ENCODE results near the gene EEA1. TPM values are rescaled to one million over a fixed set of nuclear protein-coding genes. Genes with fewer than 3 reads are reported as not detected.

EEA1 gene
- total RNA-seq, 6 experiments from 2014 or later = 40.7 to 45.2 (median 44.1) TPM

GRCh38 chr12:92859650-92860386, 69.3 kb downstream of the EEA1 start:
- H3K27ac Mint-ChIP-seq = no peak overlapping the region
- no peaks in the 10 kb centered on the region for H3K27me3 Mint-ChIP-seq (ENCODE audit: insufficient read depth)
- no peak overlapping the region for H3K4me3 Mint-ChIP-seq
- peaks cover 11% of the 10 kb centered on the region for H3K4me1 Mint-ChIP-seq (ENCODE audit: low read depth)
- peaks cover 40% of the 10 kb centered on the region for H3K36me3 Mint-ChIP-seq (ENCODE audit: low read depth)
- no peaks in the 10 kb centered on the region for H3K9me3 Mint-ChIP-seq
- DNase-seq = no peak
- no peak for TF ChIP-seq CTCF (IDR thresholded peaks at IDR 0.05)

- no peak overlapping the region for H3K27ac Mint-ChIP-seq
- no peak overlapping the region for H3K4me3 Mint-ChIP-seq
- no peak for TF ChIP-seq CTCF (IDR thresholded peaks at IDR 0.05)
- H3K9me3 Mint-ChIP-seq = no peaks in the 10 kb centered on the region
- peaks cover 32% of the 10 kb centered on the region for H3K36me3 Mint-ChIP-seq (ENCODE audit: low read depth)
- no peak for DNase-seq
- peaks cover 11% of the 10 kb centered on the region for H3K4me1 Mint-ChIP-seq (ENCODE audit: low read depth)
- H3K27me3 Mint-ChIP-seq (ENCODE audit: insufficient read depth) = no peaks in the 10 kb centered on the region
Measured at GRCh38 chr12:92857818-92858217, 71.3 kb downstream of the EEA1 start.

- Mint-ChIP-seq H3K4me3 (no peak overlapping the region), H3K27me3 (ENCODE audit: insufficient read depth) (no peaks in the 10 kb centered on the region), H3K4me1 (ENCODE audit: low read depth) (no peaks in the 10 kb centered on the region), H3K36me3 (ENCODE audit: low read depth) (peaks cover 22% of the 10 kb centered on the region), H3K9me3 (no peaks in the 10 kb centered on the region), H3K27ac (no peak overlapping the region)
- no peak for DNase-seq
- no peak for TF ChIP-seq CTCF (IDR thresholded peaks at IDR 0.05)
Measured at GRCh38 chr12:92854344-92854743, 74.8 kb downstream of the EEA1 start.

- Mint-ChIP-seq H3K9me3 (no peaks in the 10 kb centered on the region), H3K36me3 (ENCODE audit: low read depth) (peaks cover 14% of the 10 kb centered on the region), H3K4me3 (no peak overlapping the region), H3K27ac (no peak overlapping the region), H3K27me3 (ENCODE audit: insufficient read depth) (no peaks in the 10 kb centered on the region), H3K4me1 (ENCODE audit: low read depth) (no peaks in the 10 kb centered on the region)
- no peak for TF ChIP-seq CTCF (IDR thresholded peaks at IDR 0.05)
- no peak for DNase-seq
Measured at GRCh38 chr12:92848740-92849139, 80.4 kb downstream of the EEA1 start.

- Mint-ChIP-seq H3K36me3 (ENCODE audit: low read depth) (peaks cover 14% of the 10 kb centered on the region), H3K27me3 (ENCODE audit: insufficient read depth) (no peaks in the 10 kb centered on the region), H3K4me3 (no peak overlapping the region), H3K27ac (no peak overlapping the region), H3K4me1 (ENCODE audit: low read depth) (no peaks in the 10 kb centered on the region), H3K9me3 (no peaks in the 10 kb centered on the region)
- no peak for TF ChIP-seq CTCF (IDR thresholded peaks at IDR 0.05)
- no peak for DNase-seq
Measured at GRCh38 chr12:92847368-92847767, 81.7 kb downstream of the EEA1 start.
